Calu3 (cell line): ENCODE measurements around the gene PRODH2. TPM values are rescaled to one million over a fixed set of nuclear protein-coding genes. Genes with fewer than 3 reads are reported as not detected.

ENCODE experiments used
- BruUV-seq: library from RNA; stranded (reverse); fragments of 400-500 nt; replicated peaks from 2 replicates; lab custom pipeline; 2021; lab: Mats Ljungman, UMichigan
- CTCF ChIA-PET: fragments of 300-600 bp; sonication (Branson Sonifier 250); formaldehyde crosslinking; loops from one replicate; lab custom pipeline; 2022; ENCODE audit warnings: antibody characterized with exemption; lab: Charles Lee
- DNase-seq: peaks from one replicate; pipeline ENCODE4 v3.0.0; 2022
- H3K27ac Mint-ChIP-seq: one replicate; pipeline ENCODE4 v1.8.0; 2022; ENCODE audit warnings: mixed read lengths; ENCODE audit not compliant: unreplicated experiment
- H3K27me3 Mint-ChIP-seq: one replicate; pipeline ENCODE4 v1.8.0; 2022; ENCODE audit warnings: mixed read lengths; ENCODE audit not compliant: unreplicated experiment
- H3K36me3 Mint-ChIP-seq: one replicate; pipeline ENCODE4 v1.8.0; 2022; ENCODE audit warnings: mild to moderate bottlenecking, moderate library complexity, mixed read lengths; ENCODE audit not compliant: insufficient read depth, unreplicated experiment
- H3K4me1 Mint-ChIP-seq: one replicate; pipeline ENCODE4 v1.8.0; 2022; ENCODE audit warnings: mild to moderate bottlenecking, low read depth, mixed read lengths; ENCODE audit not compliant: unreplicated experiment
- H3K4me3 Mint-ChIP-seq: one replicate; pipeline ENCODE4 v1.8.0; 2022; ENCODE audit warnings: mild to moderate bottlenecking, low read depth, moderate library complexity, mixed read lengths; ENCODE audit not compliant: unreplicated experiment
- H3K9me3 Mint-ChIP-seq: one replicate; pipeline ENCODE4 v1.8.0; 2022; ENCODE audit warnings: low read depth, mixed read lengths; ENCODE audit not compliant: unreplicated experiment
- CTCF ChIP-seq: fragments of 200-600 bp; IDR thresholded peaks from one replicate; pipeline ENCODE4 v1.8.0; 2022; ENCODE audit warnings: antibody characterized with exemption; ENCODE audit not compliant: unreplicated experiment
- intact Hi-C: fragments of 100-400 bp; cut with micrococcal nuclease; formaldehyde crosslinking; loops from one replicate; pipeline ENCODE4 v1.10.0; 2022; ENCODE audit not compliant: unreplicated experiment
- total RNA-seq: library from RNA; stranded (reverse); gene quantifications from 2 replicates; pipeline ENCODE4 v1.2.3, GENCODE V29; 2022

PRODH2 gene
- total RNA-seq, 1 experiment from 2014 or later: not detected

- peak overlapping the region; percentile 59 for H3K4me3 Mint-ChIP-seq
- CTCF ChIA-PET: no interaction called here
- no TSS peak for BruUV-seq
These were observed 47.8 kb upstream of the PRODH2 start for GRCh38 chr19:35860436-35860817.

GRCh38 chr19:35859414-35859813 is 46.8 kb upstream of the PRODH2 start:
- Mint-ChIP-seq H3K27ac (no peak overlapping the region), H3K9me3 (no peaks in the 10 kb centered on the region), H3K27me3 (peaks cover 92% of the 10 kb centered on the region), H3K36me3 (peaks cover 5% of the 10 kb centered on the region), H3K4me3 (no peak overlapping the region), H3K4me1 (peaks cover 32% of the 10 kb centered on the region)
- CTCF ChIA-PET: interaction anchor here (0.9 to 1.0 kb wide), 2 partner anchors 72 to 115 kb away, joined by 3 read pairs; no protein-coding TSS in a partner anchor
- DNase-seq: no peak
- TF ChIP-seq CTCF: no peak
- no TSS peak for BruUV-seq
- intact Hi-C loops: no loop called here

More at GRCh38 chr19:35860436-35860817, 47.8 kb upstream of the PRODH2 start:
- Mint-ChIP-seq H3K4me1 (peaks cover 25% of the 10 kb centered on the region), H3K27me3 (peaks cover 92% of the 10 kb centered on the region), H3K9me3 (no peaks in the 10 kb centered on the region), H3K27ac (no peak overlapping the region), H3K36me3 (peaks cover 5% of the 10 kb centered on the region)
- DNase-seq: no peak
- TF ChIP-seq CTCF: no peak
- intact Hi-C loops: no loop called here

GRCh38 chr19:35858311-35858710 is 45.7 kb upstream of the PRODH2 start:
- no peak for TF ChIP-seq CTCF
- DNase-seq: no peak
- Mint-ChIP-seq H3K4me3 (no peak overlapping the region), H3K4me1 (peaks cover 34% of the 10 kb centered on the region), H3K9me3 (no peaks in the 10 kb centered on the region), H3K36me3 (peaks cover 5% of the 10 kb centered on the region), H3K27ac (no peak overlapping the region), H3K27me3 (peaks cover 99% of the 10 kb centered on the region)
- CTCF ChIA-PET: no interaction called here
- intact Hi-C loops: no loop called here
- BruUV-seq: no TSS peak

GRCh38 chr19:35856546-35857149 is 44.0 kb upstream of the PRODH2 start, which contains the start of gene KIRREL2:
Gene KIRREL2, plus strand, starts transcription at chr19:35856911. Its CDS starts 209 bp downstream, at chr19:35857120.
- peaks cover 5% of the 10 kb centered on the region for H3K36me3 Mint-ChIP-seq
- no peak for TF ChIP-seq CTCF
- no TSS peak for BruUV-seq
- CTCF ChIA-PET: interaction anchor here (0.6 to 1.3 kb wide), 5 partner anchors 11 to 543 kb away, joined by 3 to 4 read pairs (median 3); partner anchors contain the start of genes APLP1, PSENEN and U2AF1L4
- H3K4me3 Mint-ChIP-seq: peak within 1 kb of the TSS; percentile 63
- peaks cover 34% of the 10 kb centered on the region for H3K4me1 Mint-ChIP-seq
- intact Hi-C loops: no loop called here
- peak; percentile 36 for DNase-seq
- peaks cover 100% of the 10 kb centered on the region for H3K27me3 Mint-ChIP-seq
- H3K27ac Mint-ChIP-seq: no peak within 1 kb of the TSS
- H3K9me3 Mint-ChIP-seq: no peaks in the 10 kb centered on the region
